ENCODE measurements around the gene TBKBP1.

TBKBP1 gene

DNA sequence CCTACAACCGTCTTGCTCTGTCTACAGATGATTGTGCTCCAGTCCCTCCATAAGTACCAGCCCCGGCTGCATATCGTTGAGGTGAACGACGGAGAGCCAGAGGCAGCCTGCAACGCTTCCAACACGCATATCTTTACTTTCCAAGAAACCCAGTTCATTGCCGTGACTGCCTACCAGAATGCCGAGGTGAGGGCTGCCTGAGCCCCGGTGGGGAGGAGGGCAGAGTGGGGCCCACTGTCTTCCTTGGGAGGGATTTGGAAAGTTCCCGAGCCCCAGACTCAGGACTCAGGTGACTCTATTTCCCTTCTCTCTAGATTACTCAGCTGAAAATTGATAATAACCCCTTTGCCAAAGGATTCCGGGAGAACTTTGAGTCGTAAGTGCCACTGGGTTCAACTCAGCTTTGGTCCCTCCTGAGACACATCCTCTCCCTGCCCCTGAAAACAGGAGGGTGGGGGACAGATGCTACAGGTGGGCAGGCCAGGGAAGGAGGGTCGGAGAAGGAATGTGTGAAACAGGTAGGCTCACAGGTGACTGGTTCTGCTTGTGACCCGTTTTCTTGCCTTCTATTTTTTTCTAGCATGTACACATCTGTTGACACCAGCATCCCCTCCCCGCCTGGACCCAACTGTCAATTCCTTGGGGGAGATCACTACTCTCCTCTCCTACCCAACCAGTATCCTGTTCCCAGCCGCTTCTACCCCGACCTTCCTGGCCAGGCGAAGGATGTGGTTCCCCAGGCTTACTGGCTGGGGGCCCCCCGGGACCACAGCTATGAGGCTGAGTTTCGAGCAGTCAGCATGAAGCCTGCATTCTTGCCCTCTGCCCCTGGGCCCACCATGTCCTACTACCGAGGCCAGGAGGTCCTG, 50.4 kb downstream of the TBKBP1 start:
- Mint-ChIP-seq H3K27me3 (ENCODE audit: low read depth) (peaks cover 38% of the 10 kb centered on the region), H3K4me1 (no peaks in the 10 kb centered on the region), H3K36me3 (ENCODE audit: low read depth) (no peaks in the 10 kb centered on the region), H3K9me3 (no peaks in the 10 kb centered on the region), H3K4me3 (no peak overlapping the region), H3K27ac (no peak overlapping the region)
- TF ChIP-seq, protein P1, sequence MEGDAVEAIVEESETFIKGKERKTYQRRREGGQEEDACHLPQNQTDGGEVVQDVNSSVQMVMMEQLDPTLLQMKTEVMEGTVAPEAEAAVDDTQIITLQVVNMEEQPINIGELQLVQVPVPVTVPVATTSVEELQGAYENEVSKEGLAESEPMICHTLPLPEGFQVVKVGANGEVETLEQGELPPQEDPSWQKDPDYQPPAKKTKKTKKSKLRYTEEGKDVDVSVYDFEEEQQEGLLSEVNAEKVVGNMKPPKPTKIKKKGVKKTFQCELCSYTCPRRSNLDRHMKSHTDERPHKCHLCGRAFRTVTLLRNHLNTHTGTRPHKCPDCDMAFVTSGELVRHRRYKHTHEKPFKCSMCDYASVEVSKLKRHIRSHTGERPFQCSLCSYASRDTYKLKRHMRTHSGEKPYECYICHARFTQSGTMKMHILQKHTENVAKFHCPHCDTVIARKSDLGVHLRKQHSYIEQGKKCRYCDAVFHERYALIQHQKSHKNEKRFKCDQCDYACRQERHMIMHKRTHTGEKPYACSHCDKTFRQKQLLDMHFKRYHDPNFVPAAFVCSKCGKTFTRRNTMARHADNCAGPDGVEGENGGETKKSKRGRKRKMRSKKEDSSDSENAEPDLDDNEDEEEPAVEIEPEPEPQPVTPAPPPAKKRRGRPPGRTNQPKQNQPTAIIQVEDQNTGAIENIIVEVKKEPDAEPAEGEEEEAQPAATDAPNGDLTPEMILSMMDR (IDR thresholded peaks at IDR 0.05; ENCODE audit: unreplicated experiment in 3 of 3) = no peak

- H3K4me1 Mint-ChIP-seq = no peaks in the 10 kb centered on the region
- H3K27me3 Mint-ChIP-seq (ENCODE audit: low read depth) = peaks cover 40% of the 10 kb centered on the region
- TF ChIP-seq, protein P1 (IDR thresholded peaks at IDR 0.05; ENCODE audit: unreplicated experiment in 3 of 3) = no peak
- no peak overlapping the region for H3K27ac Mint-ChIP-seq
- no peaks in the 10 kb centered on the region for H3K9me3 Mint-ChIP-seq
- H3K36me3 Mint-ChIP-seq (ENCODE audit: low read depth) = no peaks in the 10 kb centered on the region
- no peak overlapping the region for H3K4me3 Mint-ChIP-seq
Measured at GRCh38 chr17:47745037-47745380, 51.0 kb downstream of the TBKBP1 start.

GRCh38 chr17:47751471-47751870, 57.5 kb downstream of the TBKBP1 start:
- no peaks in the 10 kb centered on the region for H3K36me3 Mint-ChIP-seq (ENCODE audit: low read depth)
- H3K27me3 Mint-ChIP-seq (ENCODE audit: low read depth) = peaks cover 22% of the 10 kb centered on the region
- no peak overlapping the region for H3K27ac Mint-ChIP-seq
- peaks cover 7% of the 10 kb centered on the region for H3K9me3 Mint-ChIP-seq
- H3K4me3 Mint-ChIP-seq = no peak overlapping the region
- TF ChIP-seq, protein P1 (IDR thresholded peaks at IDR 0.05; ENCODE audit: unreplicated experiment in 3 of 3) = no peak
- H3K4me1 Mint-ChIP-seq = no peaks in the 10 kb centered on the region

- H3K9me3 Mint-ChIP-seq = peaks cover 23% of the 10 kb centered on the region
- peaks cover 41% of the 10 kb centered on the region for H3K27me3 Mint-ChIP-seq (ENCODE audit: low read depth)
- TF ChIP-seq, protein P1 (IDR thresholded peaks at IDR 0.05; ENCODE audit: unreplicated experiment in 3 of 3) = no peak
- H3K4me1 Mint-ChIP-seq = no peaks in the 10 kb centered on the region
- no peak overlapping the region for H3K4me3 Mint-ChIP-seq
- H3K36me3 Mint-ChIP-seq (ENCODE audit: low read depth) = no peaks in the 10 kb centered on the region
- no peak overlapping the region for H3K27ac Mint-ChIP-seq
Measured at GRCh38 chr17:47757386-47757785, 63.4 kb downstream of the TBKBP1 start.

DNA sequence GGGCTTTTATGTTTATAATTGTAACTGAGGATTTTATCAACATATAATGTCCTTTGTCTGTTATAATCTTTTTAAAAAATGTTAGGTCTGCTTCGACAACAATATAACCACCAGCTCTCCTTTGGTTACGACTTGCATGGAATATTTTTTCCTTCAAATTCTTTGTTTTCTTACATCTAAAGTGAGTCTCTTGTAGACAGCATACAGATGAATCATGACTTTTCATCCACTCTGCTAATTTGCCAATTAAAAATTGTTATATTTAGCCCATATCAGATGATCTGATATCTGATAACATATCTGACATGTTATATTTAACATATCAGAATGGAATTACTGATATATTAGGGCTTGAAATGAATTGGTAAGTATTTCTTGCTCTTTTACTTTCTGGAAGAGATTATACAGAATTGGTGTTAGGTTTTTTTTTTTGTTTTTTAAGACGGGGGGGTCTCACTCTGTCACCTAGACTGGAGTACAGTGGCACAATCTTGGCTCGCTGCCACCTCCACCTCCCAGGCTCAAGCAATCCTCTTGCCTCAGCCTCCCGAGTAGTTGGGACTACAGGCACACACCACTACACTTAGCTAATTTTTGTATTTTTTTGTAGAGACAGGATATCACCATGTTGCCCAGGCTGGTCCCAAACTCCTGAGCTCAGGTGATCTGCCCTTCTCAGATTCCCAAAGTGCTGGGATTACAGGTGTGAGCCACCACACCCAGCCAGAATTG, 66.6 kb downstream of the TBKBP1 start:
- Mint-ChIP-seq H3K9me3 (peaks cover 36% of the 10 kb centered on the region), H3K27me3 (ENCODE audit: low read depth) (peaks cover 46% of the 10 kb centered on the region), H3K27ac (no peak overlapping the region), H3K4me1 (no peaks in the 10 kb centered on the region), H3K4me3 (no peak overlapping the region), H3K36me3 (ENCODE audit: low read depth) (no peaks in the 10 kb centered on the region)
- TF ChIP-seq, protein P1 (IDR thresholded peaks at IDR 0.05; ENCODE audit: unreplicated experiment in 3 of 3) = no peak

All from nephron (organoid).